ENCODE measurements around the gene D2HGDH. TPM values are rescaled to one million over a fixed set of nuclear protein-coding genes. Genes with fewer than 3 reads are reported as not detected.

The D2HGDH gene
- total and polyA plus RNA-seq, 2 experiments from 2014 or later: 3.7 to 17.3 TPM

DNA sequence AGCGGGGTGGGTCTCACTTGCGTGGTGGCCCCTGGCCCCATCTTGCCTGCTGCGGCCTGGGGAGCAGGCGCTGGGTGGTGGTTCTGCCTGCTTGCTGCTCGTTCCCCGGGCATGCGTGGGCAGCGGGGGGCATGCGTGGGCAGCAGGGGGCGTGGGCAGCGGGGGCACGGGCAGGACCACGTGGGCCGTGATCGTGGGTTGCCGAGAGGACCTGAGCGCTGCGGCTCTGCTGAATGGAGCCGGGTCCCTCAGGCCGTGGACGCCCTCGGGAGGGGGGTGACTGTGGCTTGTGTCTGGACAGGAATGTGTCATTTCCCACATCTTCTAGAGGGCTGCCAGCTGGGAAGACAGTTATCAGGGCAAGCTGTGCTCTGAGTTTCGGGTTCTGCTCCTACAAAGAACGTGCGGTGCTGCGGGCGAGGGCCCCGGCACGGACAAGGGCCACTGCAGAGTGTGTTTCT is 33.9 kb downstream of the D2HGDH start:
- H2AFZ ChIP-seq: no peak overlapping the region
- H3K9me2 ChIP-seq (ENCODE audit: insufficient read depth): no peaks in the 10 kb centered on the region
- Mint-ChIP-seq H3K27me3 (ENCODE audit: insufficient read depth, low read depth, poor library complexity) (peaks cover 6% of the 10 kb centered on the region), H3K36me3 (ENCODE audit: low read depth) (no peaks in the 10 kb centered on the region), H3K27ac (no peak overlapping the region), H3K4me3 (no peak overlapping the region), H3K9me3 (no peaks in the 10 kb centered on the region; the same call in 2 of the 3 replicates), H3K4me1 (peaks cover 17% of the 10 kb centered on the region)
- no peak overlapping the region for H3K4me2 ChIP-seq
- H3K27ac ChIP-seq (ENCODE audit: low read depth): no peak overlapping the region
- H3K36me3 ChIP-seq (ENCODE audit: insufficient read depth): no peaks in the 10 kb centered on the region
- no peaks in the 10 kb centered on the region for H3K27me3 ChIP-seq (ENCODE audit: insufficient read depth)
- H3K4me3 ChIP-seq: no peak overlapping the region
- ATAC-seq (no peak), DNase-seq (ENCODE audit: low spot score) (no peak)
- no peaks in the 10 kb centered on the region for H3K4me1 ChIP-seq (ENCODE audit: insufficient read depth)
- H4K20me1 ChIP-seq (replicated peaks; ENCODE audit: insufficient read depth): no peaks in the 10 kb centered on the region
- no peak for TF ChIP-seq JUNB (IDR thresholded peaks at IDR 0.05; ENCODE audit: unreplicated experiment)
- no peak for TF ChIP-seq NANOG (IDR thresholded peaks at IDR 0.05; ENCODE audit: borderline replicate concordance)
- TF ChIP-seq, protein P1, sequence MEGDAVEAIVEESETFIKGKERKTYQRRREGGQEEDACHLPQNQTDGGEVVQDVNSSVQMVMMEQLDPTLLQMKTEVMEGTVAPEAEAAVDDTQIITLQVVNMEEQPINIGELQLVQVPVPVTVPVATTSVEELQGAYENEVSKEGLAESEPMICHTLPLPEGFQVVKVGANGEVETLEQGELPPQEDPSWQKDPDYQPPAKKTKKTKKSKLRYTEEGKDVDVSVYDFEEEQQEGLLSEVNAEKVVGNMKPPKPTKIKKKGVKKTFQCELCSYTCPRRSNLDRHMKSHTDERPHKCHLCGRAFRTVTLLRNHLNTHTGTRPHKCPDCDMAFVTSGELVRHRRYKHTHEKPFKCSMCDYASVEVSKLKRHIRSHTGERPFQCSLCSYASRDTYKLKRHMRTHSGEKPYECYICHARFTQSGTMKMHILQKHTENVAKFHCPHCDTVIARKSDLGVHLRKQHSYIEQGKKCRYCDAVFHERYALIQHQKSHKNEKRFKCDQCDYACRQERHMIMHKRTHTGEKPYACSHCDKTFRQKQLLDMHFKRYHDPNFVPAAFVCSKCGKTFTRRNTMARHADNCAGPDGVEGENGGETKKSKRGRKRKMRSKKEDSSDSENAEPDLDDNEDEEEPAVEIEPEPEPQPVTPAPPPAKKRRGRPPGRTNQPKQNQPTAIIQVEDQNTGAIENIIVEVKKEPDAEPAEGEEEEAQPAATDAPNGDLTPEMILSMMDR (conservative IDR thresholded peaks at IDR 0.05; ENCODE audit: low read depth in 2 of 2): no peak
- TF ChIP-seq, protein P2, sequence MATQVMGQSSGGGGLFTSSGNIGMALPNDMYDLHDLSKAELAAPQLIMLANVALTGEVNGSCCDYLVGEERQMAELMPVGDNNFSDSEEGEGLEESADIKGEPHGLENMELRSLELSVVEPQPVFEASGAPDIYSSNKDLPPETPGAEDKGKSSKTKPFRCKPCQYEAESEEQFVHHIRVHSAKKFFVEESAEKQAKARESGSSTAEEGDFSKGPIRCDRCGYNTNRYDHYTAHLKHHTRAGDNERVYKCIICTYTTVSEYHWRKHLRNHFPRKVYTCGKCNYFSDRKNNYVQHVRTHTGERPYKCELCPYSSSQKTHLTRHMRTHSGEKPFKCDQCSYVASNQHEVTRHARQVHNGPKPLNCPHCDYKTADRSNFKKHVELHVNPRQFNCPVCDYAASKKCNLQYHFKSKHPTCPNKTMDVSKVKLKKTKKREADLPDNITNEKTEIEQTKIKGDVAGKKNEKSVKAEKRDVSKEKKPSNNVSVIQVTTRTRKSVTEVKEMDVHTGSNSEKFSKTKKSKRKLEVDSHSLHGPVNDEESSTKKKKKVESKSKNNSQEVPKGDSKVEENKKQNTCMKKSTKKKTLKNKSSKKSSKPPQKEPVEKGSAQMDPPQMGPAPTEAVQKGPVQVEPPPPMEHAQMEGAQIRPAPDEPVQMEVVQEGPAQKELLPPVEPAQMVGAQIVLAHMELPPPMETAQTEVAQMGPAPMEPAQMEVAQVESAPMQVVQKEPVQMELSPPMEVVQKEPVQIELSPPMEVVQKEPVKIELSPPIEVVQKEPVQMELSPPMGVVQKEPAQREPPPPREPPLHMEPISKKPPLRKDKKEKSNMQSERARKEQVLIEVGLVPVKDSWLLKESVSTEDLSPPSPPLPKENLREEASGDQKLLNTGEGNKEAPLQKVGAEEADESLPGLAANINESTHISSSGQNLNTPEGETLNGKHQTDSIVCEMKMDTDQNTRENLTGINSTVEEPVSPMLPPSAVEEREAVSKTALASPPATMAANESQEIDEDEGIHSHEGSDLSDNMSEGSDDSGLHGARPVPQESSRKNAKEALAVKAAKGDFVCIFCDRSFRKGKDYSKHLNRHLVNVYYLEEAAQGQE (IDR thresholded peaks at IDR 0.05; ENCODE audit: unreplicated experiment): no peak
- no peak for TF ChIP-seq CREB1 (CRISPR knock-in tag; IDR thresholded peaks at IDR 0.05; ENCODE audit: low read depth)
- no peak for TF ChIP-seq ZNF331 (CRISPR knock-in tag; IDR thresholded peaks at IDR 0.05; ENCODE audit: low read depth)
- TF ChIP-seq STAT1 (IDR thresholded peaks at IDR 0.05; ENCODE audit: unreplicated experiment): no peak
- no peak for TF ChIP-seq ZNF114 (CRISPR knock-in tag; IDR thresholded peaks at IDR 0.05)
- TF ChIP-seq, protein P3, sequence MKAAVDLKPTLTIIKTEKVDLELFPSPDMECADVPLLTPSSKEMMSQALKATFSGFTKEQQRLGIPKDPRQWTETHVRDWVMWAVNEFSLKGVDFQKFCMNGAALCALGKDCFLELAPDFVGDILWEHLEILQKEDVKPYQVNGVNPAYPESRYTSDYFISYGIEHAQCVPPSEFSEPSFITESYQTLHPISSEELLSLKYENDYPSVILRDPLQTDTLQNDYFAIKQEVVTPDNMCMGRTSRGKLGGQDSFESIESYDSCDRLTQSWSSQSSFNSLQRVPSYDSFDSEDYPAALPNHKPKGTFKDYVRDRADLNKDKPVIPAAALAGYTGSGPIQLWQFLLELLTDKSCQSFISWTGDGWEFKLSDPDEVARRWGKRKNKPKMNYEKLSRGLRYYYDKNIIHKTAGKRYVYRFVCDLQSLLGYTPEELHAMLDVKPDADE (IDR thresholded peaks at IDR 0.05): no peak
- TF ChIP-seq POLR2AphosphoS5 (IDR thresholded peaks at IDR 0.05; ENCODE audit: low read depth): no peak
- TF ChIP-seq EZH2phosphoT487 (IDR thresholded peaks at IDR 0.05; ENCODE audit: unreplicated experiment): no peak
- TF ChIP-seq, protein P4, sequence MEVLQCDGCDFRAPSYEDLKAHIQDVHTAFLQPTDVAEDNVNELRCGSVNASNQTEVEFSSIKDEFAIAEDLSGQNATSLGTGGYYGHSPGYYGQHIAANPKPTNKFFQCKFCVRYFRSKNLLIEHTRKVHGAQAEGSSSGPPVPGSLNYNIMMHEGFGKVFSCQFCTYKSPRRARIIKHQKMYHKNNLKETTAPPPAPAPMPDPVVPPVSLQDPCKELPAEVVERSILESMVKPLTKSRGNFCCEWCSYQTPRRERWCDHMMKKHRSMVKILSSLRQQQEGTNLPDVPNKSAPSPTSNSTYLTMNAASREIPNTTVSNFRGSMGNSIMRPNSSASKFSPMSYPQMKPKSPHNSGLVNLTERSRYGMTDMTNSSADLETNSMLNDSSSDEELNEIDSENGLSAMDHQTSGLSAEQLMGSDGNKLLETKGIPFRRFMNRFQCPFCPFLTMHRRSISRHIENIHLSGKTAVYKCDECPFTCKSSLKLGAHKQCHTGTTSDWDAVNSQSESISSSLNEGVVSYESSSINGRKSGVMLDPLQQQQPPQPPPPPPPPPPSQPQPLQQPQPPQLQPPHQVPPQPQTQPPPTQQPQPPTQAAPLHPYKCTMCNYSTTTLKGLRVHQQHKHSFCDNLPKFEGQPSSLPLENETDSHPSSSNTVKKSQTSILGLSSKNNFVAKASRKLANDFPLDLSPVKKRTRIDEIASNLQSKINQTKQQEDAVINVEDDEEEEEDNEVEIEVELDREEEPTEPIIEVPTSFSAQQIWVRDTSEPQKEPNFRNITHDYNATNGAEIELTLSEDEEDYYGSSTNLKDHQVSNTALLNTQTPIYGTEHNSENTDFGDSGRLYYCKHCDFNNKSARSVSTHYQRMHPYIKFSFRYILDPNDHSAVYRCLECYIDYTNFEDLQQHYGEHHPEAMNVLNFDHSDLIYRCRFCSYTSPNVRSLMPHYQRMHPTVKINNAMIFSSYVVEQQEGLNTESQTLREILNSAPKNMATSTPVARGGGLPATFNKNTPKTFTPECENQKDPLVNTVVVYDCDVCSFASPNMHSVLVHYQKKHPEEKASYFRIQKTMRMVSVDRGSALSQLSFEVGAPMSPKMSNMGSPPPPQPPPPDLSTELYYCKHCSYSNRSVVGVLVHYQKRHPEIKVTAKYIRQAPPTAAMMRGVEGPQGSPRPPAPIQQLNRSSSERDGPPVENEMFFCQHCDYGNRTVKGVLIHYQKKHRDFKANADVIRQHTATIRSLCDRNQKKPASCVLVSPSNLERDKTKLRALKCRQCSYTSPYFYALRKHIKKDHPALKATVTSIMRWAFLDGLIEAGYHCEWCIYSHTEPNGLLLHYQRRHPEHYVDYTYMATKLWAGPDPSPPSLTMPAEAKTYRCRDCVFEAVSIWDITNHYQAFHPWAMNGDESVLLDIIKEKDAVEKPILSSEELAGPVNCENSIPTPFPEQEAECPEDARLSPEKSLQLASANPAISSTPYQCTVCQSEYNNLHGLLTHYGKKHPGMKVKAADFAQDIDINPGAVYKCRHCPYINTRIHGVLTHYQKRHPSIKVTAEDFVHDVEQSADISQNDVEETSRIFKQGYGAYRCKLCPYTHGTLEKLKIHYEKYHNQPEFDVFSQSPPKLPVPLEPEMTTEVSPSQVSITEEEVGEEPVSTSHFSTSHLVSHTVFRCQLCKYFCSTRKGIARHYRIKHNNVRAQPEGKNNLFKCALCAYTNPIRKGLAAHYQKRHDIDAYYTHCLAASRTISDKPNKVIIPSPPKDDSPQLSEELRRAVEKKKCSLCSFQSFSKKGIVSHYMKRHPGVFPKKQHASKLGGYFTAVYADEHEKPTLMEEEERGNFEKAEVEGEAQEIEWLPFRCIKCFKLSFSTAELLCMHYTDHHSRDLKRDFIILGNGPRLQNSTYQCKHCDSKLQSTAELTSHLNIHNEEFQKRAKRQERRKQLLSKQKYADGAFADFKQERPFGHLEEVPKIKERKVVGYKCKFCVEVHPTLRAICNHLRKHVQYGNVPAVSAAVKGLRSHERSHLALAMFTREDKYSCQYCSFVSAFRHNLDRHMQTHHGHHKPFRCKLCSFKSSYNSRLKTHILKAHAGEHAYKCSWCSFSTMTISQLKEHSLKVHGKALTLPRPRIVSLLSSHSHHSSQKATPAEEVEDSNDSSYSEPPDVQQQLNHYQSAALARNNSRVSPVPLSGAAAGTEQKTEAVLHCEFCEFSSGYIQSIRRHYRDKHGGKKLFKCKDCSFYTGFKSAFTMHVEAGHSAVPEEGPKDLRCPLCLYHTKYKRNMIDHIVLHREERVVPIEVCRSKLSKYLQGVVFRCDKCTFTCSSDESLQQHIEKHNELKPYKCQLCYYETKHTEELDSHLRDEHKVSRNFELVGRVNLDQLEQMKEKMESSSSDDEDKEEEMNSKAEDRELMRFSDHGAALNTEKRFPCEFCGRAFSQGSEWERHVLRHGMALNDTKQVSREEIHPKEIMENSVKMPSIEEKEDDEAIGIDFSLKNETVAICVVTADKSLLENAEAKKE (CRISPR knock-in tag; IDR thresholded peaks at IDR 0.05): no peak
- TF ChIP-seq EZH2 (IDR thresholded peaks at IDR 0.05; ENCODE audit: low read depth, unreplicated experiment): no peak
- no peaks in the 10 kb centered on the region for H3K79me2 ChIP-seq (replicated peaks; ENCODE audit: insufficient read depth)
- no peaks in the 10 kb centered on the region for H3F3A ChIP-seq (replicated peaks; ENCODE audit: low read depth)
